Right cardiac atrium (tissue), 5 donors: ENCODE data around the gene ADM5. TPM values are rescaled to one million over a fixed set of nuclear protein-coding genes. Genes with fewer than 3 reads are reported as not detected.
A peak's percentile ranks its signal among the peaks of the same experiment; 100 is the strongest.

Experiments
- ATAC-seq, 2 donors: fragments of 200-7000 bp; cut with Tn5 transposase; one replicate each; pipeline versions ENCODE4 v1.8.0 to v1.9.1; 2020; ENCODE audit warnings: moderate library complexity in 2 of 2, mild to moderate bottlenecking in 1 of 2
- DNase-seq, 3 donors: peaks; one replicate each; pipeline ENCODE4 v3.0.0-alpha.2; 2020
- H3K27ac ChIP-seq: one replicate; pipeline ENCODE4 v1.5.1; 2013; ENCODE audit warnings: mild to moderate bottlenecking, low read length, control low read depth, moderate library complexity
- H3K27me3 ChIP-seq: one replicate; pipeline ENCODE4 v1.6.1; 2013; ENCODE audit not compliant: control insufficient read depth, insufficient read depth
- H3K4me1 ChIP-seq: one replicate; pipeline ENCODE4 v1.6.1; 2013; ENCODE audit warnings: low read length; ENCODE audit not compliant: control insufficient read depth, insufficient read depth
- H3K4me3 ChIP-seq: one replicate; pipeline ENCODE4 v1.5.1; 2013; ENCODE audit warnings: low read length, control low read depth
- H3K9me3 ChIP-seq: one replicate; pipeline ENCODE4 v1.6.1; 2013; ENCODE audit warnings: low read length; ENCODE audit not compliant: control insufficient read depth
- WGBS: extraction: QIAGEN DNeasy Blood & Tissue Kit; methylation state at CpG from one replicate; pipeline ENCODE4 v1.1.7; 2013; 5-methylcytosine and 5-hydroxymethylcytosine counted together
- intact Hi-C, 4 donors: fragments of 100-400 bp; cut with DNase I; formaldehyde crosslinking; loops; one replicate each; pipeline versions ENCODE4 v1.11.0 to v1.14.0; 2022 to 2023
- polyA plus RNA-seq: library from polyadenylated mRNA; stranded (reverse); fragments of 200-250 nt; gene quantifications from one replicate; pipeline ENCODE4 v1.2.3, GENCODE V29; 2013
- total RNA-seq, 4 donors: library from RNA; stranded (reverse); fragmentation: NEBNext Ultra II Directional; extraction: Animal tissue kit (Norgen Biotek cat#: 25700); gene quantifications; one replicate each; pipeline ENCODE4 v1.2.1, GENCODE V29; 2021
- donor health status: healthy with polysubstance abuse.
- donor health status: DM: no; HTN: yes; CAD: no.
- donor health status: DM: no; HTN: no; CAD: no.
- donor health status: DM: no; HTN: yes; CAD: no; lungs with severe emphysema.
- donor health status: DM: yes; HTN: yes; CAD: no.

ADM5 gene
- total and polyA plus RNA-seq, 5 donors = 0.28 to 0.82 (median 0.45) TPM

DNA sequence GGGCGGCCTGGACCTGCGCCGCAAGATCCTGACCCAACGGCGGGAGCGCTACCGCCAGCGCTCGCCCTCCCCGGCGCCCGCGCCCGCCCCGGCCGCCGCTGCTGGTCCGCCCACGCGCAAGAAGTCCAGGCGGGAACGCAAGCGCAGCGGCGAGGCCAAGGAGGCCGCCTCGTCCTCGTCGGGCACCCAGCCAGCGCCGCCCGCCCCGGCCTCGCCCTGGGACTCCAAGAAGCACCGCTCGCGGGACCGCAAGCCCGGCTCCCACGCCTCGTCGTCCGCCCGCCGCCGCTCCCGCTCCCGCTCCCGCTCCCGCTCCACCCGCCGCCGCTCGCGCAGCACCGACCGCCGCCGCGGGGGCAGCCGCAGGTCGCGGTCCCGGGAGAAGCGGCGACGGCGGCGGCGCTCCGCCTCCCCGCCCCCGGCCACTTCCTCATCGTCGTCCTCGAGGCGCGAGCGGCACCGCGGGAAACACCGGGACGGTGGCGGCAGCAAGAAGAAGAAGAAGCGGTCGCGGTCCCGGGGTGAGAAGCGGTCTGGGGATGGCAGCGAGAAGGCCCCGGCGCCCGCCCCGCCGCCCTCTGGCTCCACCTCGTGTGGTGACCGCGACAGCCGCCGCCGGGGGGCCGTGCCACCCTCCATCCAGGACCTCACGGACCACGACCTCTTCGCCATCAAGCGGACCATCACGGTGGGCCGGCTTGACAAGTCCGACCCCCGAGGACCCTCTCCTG is 37.4 kb upstream of the ADM5 start:
- Histone ChIP-seq H3K4me3 (no peak overlapping the region), H3K4me1 (no peaks in the 10 kb centered on the region), H3K9me3 (no peaks in the 10 kb centered on the region), H3K27ac (no peak overlapping the region), H3K27me3 (no peaks in the 10 kb centered on the region)
- DNase-seq (no peak), ATAC-seq (no peak)
- intact Hi-C loops = no loop called here
- WGBS = 97% methylated on average over 110 of the region's 110 CpGs

DNA sequence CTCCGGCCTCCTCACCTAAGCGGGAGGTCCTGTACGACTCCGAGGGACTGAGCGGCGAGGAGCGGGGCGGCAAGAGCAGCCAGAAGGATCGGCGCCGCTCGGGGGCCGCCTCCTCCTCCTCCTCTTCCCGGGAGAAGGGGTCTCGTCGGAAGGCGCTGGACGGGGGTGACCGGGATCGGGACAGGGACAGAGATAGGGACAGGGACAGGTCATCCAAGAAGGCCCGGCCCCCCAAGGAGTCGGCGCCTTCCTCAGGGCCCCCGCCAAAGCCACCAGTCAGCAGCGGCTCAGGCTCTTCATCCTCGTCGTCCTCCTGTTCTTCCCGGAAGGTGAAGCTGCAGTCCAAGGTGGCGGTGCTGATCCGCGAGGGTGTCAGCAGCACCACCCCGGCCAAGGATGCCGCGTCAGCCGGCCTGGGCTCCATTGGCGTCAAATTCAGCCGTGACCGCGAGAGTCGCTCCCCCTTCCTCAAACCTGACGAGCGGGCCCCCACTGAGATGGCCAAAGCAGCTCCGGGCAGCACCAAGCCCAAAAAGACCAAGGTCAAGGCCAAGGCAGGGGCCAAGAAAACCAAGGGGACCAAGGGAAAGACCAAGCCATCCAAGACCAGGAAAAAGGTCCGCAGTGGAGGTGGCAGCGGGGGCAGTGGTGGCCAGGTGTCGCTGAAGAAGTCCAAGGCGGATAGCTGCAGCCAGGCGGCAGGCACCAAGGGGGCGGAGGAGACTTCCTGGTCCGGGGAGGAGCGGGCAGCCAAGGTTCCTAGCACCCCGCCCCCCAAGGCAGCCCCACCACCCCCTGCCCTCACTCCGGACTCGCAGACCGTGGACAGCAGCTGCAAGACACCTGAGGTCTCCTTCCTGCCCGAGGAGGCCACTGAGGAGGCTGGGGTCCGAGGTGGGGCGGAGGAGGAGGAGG is 36.6 kb upstream of the ADM5 start:
- no peaks in the 10 kb centered on the region for H3K4me1 ChIP-seq
- no peak overlapping the region for H3K27ac ChIP-seq
- no peak overlapping the region for H3K4me3 ChIP-seq
- intact Hi-C loops = no loop called here
- H3K9me3 ChIP-seq = no peaks in the 10 kb centered on the region
- no peak for DNase-seq
- WGBS = 93% methylated on average over 58 of the region's 58 CpGs
- ATAC-seq = no peak
- H3K27me3 ChIP-seq = no peaks in the 10 kb centered on the region

DNA sequence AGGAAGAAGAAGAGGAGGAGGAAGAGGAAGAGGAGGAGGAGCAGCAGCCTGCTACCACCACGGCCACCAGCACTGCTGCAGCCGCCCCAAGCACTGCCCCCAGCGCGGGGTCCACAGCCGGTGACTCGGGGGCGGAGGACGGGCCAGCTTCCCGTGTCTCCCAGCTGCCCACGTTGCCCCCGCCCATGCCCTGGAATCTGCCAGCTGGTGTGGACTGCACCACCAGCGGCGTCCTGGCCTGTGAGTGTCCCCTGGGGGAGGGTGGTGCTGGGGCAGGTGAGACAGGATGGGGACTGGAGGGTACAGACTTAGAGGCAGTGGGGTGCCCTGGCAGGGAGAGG is 36.0 kb upstream of the ADM5 start:
- Histone ChIP-seq H3K9me3 (no peaks in the 10 kb centered on the region), H3K4me3 (no peak overlapping the region), H3K4me1 (no peaks in the 10 kb centered on the region), H3K27ac (no peak overlapping the region), H3K27me3 (no peaks in the 10 kb centered on the region)
- DNase-seq (no peak), ATAC-seq (no peak)
- intact Hi-C loops = no loop called here
- 85% methylated on average over 13 of the region's 13 CpGs for WGBS

DNA sequence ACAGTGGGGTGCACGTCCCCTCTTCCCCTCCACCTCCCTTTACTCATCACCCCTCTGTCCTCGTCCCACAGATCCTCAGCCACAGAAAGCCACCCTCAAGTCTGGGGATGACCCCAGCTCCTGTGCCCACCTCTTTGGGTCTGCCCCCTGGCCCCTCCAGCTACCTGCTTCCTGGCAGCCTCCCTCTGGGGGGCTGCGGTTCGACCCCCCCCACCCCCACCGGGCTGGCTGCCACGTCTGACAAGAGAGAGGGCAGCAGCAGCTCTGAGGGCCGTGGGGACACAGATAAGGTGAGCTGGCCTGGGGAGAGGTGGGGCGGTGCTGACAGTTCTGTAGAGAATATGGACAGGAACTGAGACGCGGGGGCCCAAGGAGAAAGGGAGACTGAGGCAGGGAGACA is 34.8 kb upstream of the ADM5 start:
- WGBS = 76% methylated on average over 10 of the region's 10 CpGs
- Histone ChIP-seq H3K27me3 (no peaks in the 10 kb centered on the region), H3K4me1 (no peaks in the 10 kb centered on the region), H3K4me3 (no peak overlapping the region), H3K9me3 (no peaks in the 10 kb centered on the region), H3K27ac (no peak overlapping the region)
- DNase-seq = no peak
- intact Hi-C loops = no loop called here
- ATAC-seq = no peak

DNA sequence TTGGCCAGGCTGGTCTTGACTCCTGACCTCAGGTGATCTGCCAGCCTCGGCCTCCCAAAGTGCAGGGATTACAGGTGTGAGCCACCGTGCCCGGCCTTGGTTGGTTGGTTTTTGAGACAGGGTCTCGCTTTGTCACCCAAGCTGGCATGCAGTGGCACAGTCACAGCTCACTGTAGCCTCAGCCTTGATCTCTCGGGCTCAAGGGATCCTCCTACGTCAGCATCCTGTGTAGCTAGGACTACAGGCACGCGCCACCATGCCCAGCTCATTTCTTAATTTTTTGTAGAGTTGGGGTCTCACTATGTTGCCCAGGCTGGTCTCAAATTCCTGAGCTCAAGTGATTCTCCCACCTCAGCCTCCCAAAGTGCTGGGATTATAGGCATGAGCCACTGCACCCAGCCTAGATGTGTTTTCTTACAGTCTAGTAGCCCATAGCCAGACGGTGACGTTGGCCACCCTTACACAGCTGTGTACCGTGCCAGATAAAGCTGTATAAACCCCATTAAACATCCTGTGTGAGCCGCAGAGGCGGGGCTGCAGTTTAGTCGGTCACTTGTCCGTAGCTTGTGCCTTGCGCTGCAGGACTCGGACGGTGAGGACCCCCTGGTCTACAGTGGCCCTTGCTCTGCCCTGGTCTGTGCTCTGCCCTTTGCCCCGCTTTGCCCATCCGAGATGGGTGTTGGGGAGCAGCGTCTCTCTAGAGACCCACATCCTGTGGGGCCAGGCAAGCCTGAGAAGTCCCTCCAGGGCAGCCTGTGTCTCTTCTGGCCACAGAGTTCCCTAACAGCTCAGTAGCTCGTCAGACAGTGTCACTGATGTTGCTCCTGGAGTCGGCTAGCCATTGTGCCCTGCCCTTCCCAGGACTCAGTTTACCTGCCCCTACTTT is 33.6 kb upstream of the ADM5 start:
- H3K4me1 ChIP-seq = no peaks in the 10 kb centered on the region
- H3K9me3 ChIP-seq = no peaks in the 10 kb centered on the region
- intact Hi-C loops = loop anchor here in 1 of 4 donors (5.0 kb wide), 1 partner anchor 149 kb away; no protein-coding TSS in a partner anchor
- whole genome bisulfite sequencing = 87% methylated on average over 23 of the region's 23 CpGs
- H3K27ac ChIP-seq = no peak overlapping the region
- no peaks in the 10 kb centered on the region for H3K27me3 ChIP-seq
- ATAC-seq = no peak
- no peak overlapping the region for H3K4me3 ChIP-seq
- DNase-seq = no peak

DNA sequence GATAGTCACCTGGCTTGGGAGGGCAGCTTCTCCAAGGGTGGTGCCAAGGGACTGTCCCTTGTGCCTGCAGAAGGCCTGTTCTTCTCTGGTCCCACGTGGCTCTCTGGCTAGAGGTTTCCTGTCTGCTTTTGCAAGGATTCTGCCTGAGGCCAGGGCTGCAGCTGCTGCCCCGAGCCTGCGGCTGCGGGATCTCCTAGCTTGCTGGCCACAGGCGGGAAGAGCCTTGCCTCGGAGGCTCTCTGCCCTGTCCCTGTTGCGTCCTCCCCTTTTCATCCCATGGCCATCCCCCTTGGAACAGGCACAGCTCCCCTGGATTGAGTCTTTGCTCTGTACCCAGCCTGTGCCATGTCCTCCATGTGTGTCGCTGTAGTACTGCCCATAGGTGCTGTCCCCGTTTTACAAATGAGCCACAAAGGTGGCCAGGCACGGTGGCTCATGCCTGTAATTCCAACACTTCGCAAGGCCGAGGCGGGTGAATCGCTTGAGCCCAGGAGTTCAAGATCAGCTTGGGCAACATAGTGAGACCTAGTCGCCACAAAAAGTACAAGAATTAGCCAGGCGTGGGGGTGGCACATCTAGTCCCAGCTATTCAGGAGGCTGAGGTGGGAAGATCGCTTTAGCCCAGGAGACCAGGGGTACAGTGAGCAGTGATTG is 32.8 kb upstream of the ADM5 start:
- intact Hi-C loops = loop anchor here in 1 of 4 donors (5.0 kb wide), 1 partner anchor 149 kb away; no protein-coding TSS in a partner anchor
- WGBS = 91% methylated on average over 17 of the region's 17 CpGs

DNA sequence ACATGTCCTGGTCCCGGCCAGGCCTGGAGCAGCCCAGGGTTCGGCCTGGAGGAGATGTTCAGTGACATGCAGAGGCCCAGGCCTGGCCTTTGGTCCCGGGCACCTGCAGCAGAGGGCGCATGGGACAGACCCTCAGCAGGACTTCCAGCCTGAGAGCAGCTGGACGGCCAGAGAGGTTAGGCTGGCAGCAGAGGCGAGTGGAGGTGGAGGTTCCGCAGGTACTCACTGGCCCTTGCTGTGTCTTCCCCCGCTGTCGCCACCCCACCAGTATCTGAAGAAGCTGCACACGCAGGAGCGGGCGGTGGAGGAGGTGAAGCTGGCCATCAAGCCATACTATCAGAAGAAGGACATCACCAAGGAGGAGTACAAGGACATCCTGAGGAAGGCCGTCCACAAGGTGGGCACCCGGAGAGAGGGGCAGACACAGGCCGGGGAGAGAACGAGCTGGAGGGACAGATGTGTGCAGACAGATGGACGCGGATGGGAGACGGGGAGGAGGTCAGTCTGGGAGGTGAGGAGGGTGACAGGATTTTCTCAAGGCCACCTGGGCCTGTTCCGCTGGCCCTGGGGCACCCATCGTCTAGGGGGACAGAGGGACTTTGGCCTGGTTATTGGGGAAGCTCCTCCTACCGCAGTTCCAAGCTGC is 31.8 kb upstream of the ADM5 start:
- H3K27ac ChIP-seq = no peak overlapping the region
- intact Hi-C loops = loop anchor here in 1 of 4 donors (5.0 kb wide), 1 partner anchor 150 kb away; no protein-coding TSS in a partner anchor
- WGBS = 92% methylated on average over 22 of the region's 22 CpGs
- ATAC-seq (no peak), DNase-seq (no peak)
- H3K4me3 ChIP-seq = no peak overlapping the region
- no peaks in the 10 kb centered on the region for H3K27me3 ChIP-seq
- H3K4me1 ChIP-seq = no peaks in the 10 kb centered on the region
- no peaks in the 10 kb centered on the region for H3K9me3 ChIP-seq

More for the DNA sequence above, 32.8 kb upstream of the ADM5 start:
- ATAC-seq (no peak), DNase-seq (no peak)
- Histone ChIP-seq H3K27me3 (no peaks in the 10 kb centered on the region), H3K27ac (no peak overlapping the region), H3K9me3 (no peaks in the 10 kb centered on the region), H3K4me1 (no peaks in the 10 kb centered on the region), H3K4me3 (no peak overlapping the region)

DNA sequence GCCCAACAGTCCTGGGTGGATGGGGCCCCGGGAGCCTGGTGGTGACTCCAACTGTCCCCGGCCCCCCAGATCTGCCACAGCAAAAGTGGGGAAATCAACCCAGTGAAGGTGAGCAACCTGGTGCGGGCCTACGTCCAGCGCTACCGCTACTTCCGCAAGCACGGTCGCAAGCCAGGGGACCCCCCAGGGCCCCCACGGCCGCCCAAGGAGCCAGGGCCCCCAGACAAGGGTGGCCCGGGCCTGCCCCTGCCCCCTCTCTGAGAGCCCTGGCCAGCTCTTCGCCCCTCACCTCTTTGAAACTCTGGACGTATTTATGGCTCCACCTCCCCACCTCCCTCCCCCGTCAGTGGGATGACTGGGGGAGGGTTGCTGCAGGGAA is 31.3 kb upstream of the ADM5 start:
- DNase-seq = peak in 1 of 3 donors; percentile 47

DNA sequence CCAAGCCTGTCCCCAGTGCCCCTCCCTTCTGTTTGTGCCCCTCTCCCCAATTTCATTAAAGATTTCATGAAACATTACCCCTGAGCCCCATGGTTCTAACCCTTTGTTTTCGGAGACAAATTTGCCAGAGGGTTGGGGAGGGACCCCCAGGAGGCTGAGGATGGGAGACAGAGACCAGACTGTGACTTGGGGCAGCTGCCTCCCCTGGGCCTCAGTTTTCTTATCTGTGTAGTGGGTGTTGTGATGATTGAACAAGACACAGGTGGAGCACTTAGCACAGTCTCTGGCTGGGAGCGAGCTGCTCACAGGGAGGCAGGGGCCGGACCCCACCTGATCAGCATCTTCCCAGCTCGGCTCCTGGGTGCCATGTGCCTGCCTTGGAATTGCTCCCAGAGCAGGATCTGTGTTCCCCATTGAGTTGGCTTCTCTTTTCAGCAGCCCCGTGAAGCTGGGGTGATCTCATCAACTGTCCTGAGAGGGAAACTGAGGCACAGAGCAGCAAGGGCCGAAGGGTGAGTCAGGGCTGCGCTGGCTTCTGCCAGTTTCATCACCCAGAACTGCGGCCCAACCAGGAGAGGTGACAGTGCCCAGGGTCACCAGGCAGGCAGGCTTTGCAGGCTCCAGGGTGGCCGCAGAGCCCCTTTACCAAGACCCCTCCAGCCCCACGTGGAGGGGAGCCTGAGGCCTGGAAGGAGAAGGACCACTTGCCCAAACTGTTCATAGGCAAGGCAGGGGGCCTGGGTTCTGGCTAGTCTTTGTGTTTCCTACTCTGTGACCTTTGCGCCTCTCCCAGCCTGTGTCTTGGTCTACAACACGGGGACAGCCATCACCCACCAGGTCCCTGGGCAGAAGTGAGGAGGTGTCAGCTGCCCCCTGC is 30.6 kb upstream of the ADM5 start:
- H3K9me3 ChIP-seq = no peaks in the 10 kb centered on the region
- peak in 1 of 3 donors; percentile 30 for DNase-seq
- 92% methylated on average over 12 of the region's 12 CpGs for WGBS
- no peak overlapping the region for H3K4me3 ChIP-seq
- H3K27me3 ChIP-seq = no peaks in the 10 kb centered on the region
- no peaks in the 10 kb centered on the region for H3K4me1 ChIP-seq
- no peak for ATAC-seq
- intact Hi-C loops = loop anchor here in 1 of 4 donors (5.0 kb wide), 1 partner anchor 152 kb away; no protein-coding TSS in a partner anchor
- H3K27ac ChIP-seq = no peak overlapping the region

More for the DNA sequence above, 31.3 kb upstream of the ADM5 start:
- no peak overlapping the region for H3K4me3 ChIP-seq
- no peaks in the 10 kb centered on the region for H3K27me3 ChIP-seq
- no peaks in the 10 kb centered on the region for H3K4me1 ChIP-seq
- no peak for ATAC-seq
- intact Hi-C loops = loop anchor here in 1 of 4 donors (5.0 kb wide), 1 partner anchor 151 kb away; no protein-coding TSS in a partner anchor
- WGBS = 87% methylated on average over 15 of the region's 15 CpGs
- no peaks in the 10 kb centered on the region for H3K9me3 ChIP-seq
- no peak overlapping the region for H3K27ac ChIP-seq
